Adrenal gland (tissue), 5 donors: Measurements from ENCODE around the gene PA2G4.

ENCODE experiments used
- POLR2A ChIP-seq, 2 donors: fragments of 450-650 bp; IDR thresholded peaks; one replicate each; pipeline ENCODE4 v1.6.1; 2017; ENCODE audit warnings: antibody characterized with exemption in 2 of 2, mild to moderate bottlenecking in 2 of 2, moderate library complexity in 1 of 2
- TF ChIP-seq, protein P1 (sequence below), 6 experiments: fragments of 450-650 bp in 4 of 6; fragments of 200-600 bp in 2 of 6; sonication (generic) in 1 of 6; IDR thresholded peaks; 1 replicate in 5 of 6; 2 replicates in 1 of 6; pipeline versions ENCODE4 v1.5.1 to v1.8.0; 2016 to 2021; ENCODE audit warnings: antibody characterized with exemption in 6 of 6, mild to moderate bottlenecking in 2 of 6, moderate library complexity in 1 of 6
- donor health status: DM: no; HTN: no; CAD: no.

DNA sequence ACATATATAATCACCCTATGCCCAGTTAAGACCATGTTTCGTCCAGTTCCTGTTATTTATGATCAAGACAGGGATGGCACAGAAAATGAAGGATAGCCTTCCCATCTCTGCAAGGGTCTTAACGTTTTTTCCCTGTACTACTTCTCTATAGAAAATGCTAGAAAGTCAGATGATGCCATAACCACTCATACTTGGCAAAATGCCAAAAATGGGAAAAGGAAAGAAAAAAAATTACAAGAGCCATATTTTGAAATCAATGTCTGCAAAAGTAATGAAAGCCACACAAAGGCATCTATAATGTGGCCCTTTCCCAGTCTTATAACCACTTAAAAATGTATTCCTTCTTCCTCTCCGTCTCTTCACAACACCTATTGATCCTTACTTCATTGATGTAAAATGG lies 46.2 kb downstream of the PA2G4 start:
- no peak for TF ChIP-seq POLR2A (IDR thresholded peaks at IDR 0.05)
- TF ChIP-seq, protein P1, sequence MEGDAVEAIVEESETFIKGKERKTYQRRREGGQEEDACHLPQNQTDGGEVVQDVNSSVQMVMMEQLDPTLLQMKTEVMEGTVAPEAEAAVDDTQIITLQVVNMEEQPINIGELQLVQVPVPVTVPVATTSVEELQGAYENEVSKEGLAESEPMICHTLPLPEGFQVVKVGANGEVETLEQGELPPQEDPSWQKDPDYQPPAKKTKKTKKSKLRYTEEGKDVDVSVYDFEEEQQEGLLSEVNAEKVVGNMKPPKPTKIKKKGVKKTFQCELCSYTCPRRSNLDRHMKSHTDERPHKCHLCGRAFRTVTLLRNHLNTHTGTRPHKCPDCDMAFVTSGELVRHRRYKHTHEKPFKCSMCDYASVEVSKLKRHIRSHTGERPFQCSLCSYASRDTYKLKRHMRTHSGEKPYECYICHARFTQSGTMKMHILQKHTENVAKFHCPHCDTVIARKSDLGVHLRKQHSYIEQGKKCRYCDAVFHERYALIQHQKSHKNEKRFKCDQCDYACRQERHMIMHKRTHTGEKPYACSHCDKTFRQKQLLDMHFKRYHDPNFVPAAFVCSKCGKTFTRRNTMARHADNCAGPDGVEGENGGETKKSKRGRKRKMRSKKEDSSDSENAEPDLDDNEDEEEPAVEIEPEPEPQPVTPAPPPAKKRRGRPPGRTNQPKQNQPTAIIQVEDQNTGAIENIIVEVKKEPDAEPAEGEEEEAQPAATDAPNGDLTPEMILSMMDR (IDR thresholded peaks at IDR 0.05), result no peak
